Left lung (tissue), 10 donors: ENCODE measurements around the gene RALGPS1. TPM values are rescaled to one million over a fixed set of nuclear protein-coding genes. Genes with fewer than 3 reads are reported as not detected.
A peak's percentile ranks its signal among the peaks of the same experiment; 100 is the strongest.

ENCODE experiments used
- ATAC-seq: fragments of 200-7000 bp; cut with Tn5 transposase; one replicate; pipeline ENCODE4 v1.9.1; 2020; ENCODE audit warnings: moderate library complexity
- DNase-seq, 4 donors: peaks; one replicate each; pipeline ENCODE4 v3.0.0-alpha.2; 2013 to 2020
- H3K27ac ChIP-seq, 2 donors: fragments of 200-600 bp; sonication (generic) in 1 of 2; one replicate each; pipeline versions ENCODE4 v1.5.0 to v1.8.0; 2020 to 2021
- H3K27me3 ChIP-seq, 2 donors: fragments of 200-600 bp; sonication (generic) in 1 of 2; one replicate each; pipeline versions ENCODE4 v1.5.0 to v1.8.0; 2020 to 2021
- H3K36me3 ChIP-seq, 2 donors: fragments of 200-600 bp; sonication (generic) in 1 of 2; one replicate each; pipeline versions ENCODE4 v1.5.0 to v1.8.0; 2020 to 2021
- H3K4me1 ChIP-seq, 2 donors: fragments of 200-600 bp; one replicate each; pipeline ENCODE4 v1.8.0; 2021
- H3K4me3 ChIP-seq, 2 donors: fragments of 200-600 bp; sonication (generic) in 1 of 2; one replicate each; pipeline versions ENCODE4 v1.5.0 to v1.8.0; 2020 to 2021; ENCODE audit warnings: mild to moderate bottlenecking in 1 of 2
- H3K9me3 ChIP-seq, 2 donors: fragments of 200-600 bp; sonication (generic) in 1 of 2; one replicate each; pipeline versions ENCODE4 v1.5.0 to v1.8.0; 2020 to 2021
- CTCF ChIP-seq, 2 donors: fragments of 200-600 bp; sonication (generic) in 1 of 2; IDR thresholded peaks; one replicate each; pipeline versions ENCODE4 v1.5.0 to v1.8.0; 2021; ENCODE audit warnings: antibody characterized with exemption in 2 of 2
- intact Hi-C, 2 donors: fragments of 100-400 bp; cut with DNase I; formaldehyde crosslinking; loops; one replicate each; pipeline versions ENCODE4 v1.11.2 to v1.14.2; 2022
- polyA plus RNA-seq, 6 donors: library from polyadenylated mRNA; unstranded; fragments of 120-200 nt; gene quantifications; one replicate each; pipeline ENCODE4 v1.2.1, GENCODE V29; 2013; ENCODE audit not compliant: insufficient read length in 6 of 6
- total RNA-seq, 2 donors: library from RNA; stranded (reverse); fragmentation: NEBNext Ultra II Directional; extraction: Animal tissue kit (Norgen Biotek cat#: 25700); gene quantifications; one replicate each; pipeline ENCODE4 v1.2.1, GENCODE V29; 2021
- donor health status: DM: no; HTN: yes; CAD: no.
- donor health status: DM: no; HTN: no; CAD: no.

Gene RALGPS1
- total and polyA plus RNA-seq, 8 donors: 11.9 to 27.6 (median 21.5) TPM

DNA sequence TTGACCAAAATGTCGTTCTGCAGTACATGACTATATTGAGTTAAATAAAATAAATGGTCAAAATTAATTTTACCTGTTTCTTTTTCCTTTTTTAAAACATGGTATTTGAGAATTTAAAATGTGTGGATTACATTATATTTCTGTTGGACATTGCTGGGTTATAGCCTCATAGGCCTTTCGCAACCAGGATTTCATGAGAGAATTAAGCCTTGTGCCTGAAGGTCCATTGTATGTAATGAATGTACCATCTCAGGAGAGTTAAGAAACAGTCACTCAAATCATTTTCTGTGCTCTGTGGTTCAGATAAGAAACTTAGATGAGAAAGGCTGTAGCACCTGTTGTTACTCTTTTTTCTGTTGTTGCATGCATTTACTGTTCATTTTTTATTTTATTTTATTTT, 104.4 kb downstream of the RALGPS1 start:
- ATAC-seq (no peak), DNase-seq (no peak)
- intact Hi-C loops: no loop called here
- no peaks in the 10 kb centered on the region for H3K27me3 ChIP-seq
- TF ChIP-seq CTCF (IDR thresholded peaks at IDR 0.05): no peak
- H3K4me3 ChIP-seq: no peak overlapping the region
- no peaks in the 10 kb centered on the region for H3K9me3 ChIP-seq
- H3K27ac ChIP-seq: no peak overlapping the region
- peaks cover 0 to 11% of the 10 kb centered on the region in 2 donors for H3K4me1 ChIP-seq
- H3K36me3 ChIP-seq: no peaks in the 10 kb centered on the region

GRCh38 chr9:127020036-127020801, 105.6 kb downstream of the RALGPS1 start:
- intact Hi-C loops: no loop called here

GRCh38 chr9:127020802-127021078, 106.2 kb downstream of the RALGPS1 start:
- no peaks in the 10 kb centered on the region for H3K27me3 ChIP-seq
- intact Hi-C loops: no loop called here
- no peak overlapping the region for H3K27ac ChIP-seq
- TF ChIP-seq CTCF (IDR thresholded peaks at IDR 0.05): no peak
- H3K36me3 ChIP-seq: no peaks in the 10 kb centered on the region
- peaks cover 0 to 11% of the 10 kb centered on the region in 2 donors for H3K4me1 ChIP-seq
- H3K4me3 ChIP-seq: no peak overlapping the region
- no peak for DNase-seq
- H3K9me3 ChIP-seq: no peaks in the 10 kb centered on the region
- ATAC-seq: no peak

More at GRCh38 chr9:127020036-127020801, 105.6 kb downstream of the RALGPS1 start:
- DNase-seq (no peak), ATAC-seq (no peak)
- Histone ChIP-seq H3K9me3 (no peaks in the 10 kb centered on the region), H3K4me3 (no peak overlapping the region), H3K4me1 (peaks cover 0 to 11% of the 10 kb centered on the region in 2 donors), H3K27ac (no peak overlapping the region), H3K27me3 (no peaks in the 10 kb centered on the region), H3K36me3 (no peaks in the 10 kb centered on the region)
- TF ChIP-seq CTCF (IDR thresholded peaks at IDR 0.05): no peak

GRCh38 chr9:127021664-127022363, 107.2 kb downstream of the RALGPS1 start:
- no peaks in the 10 kb centered on the region for H3K27me3 ChIP-seq
- TF ChIP-seq CTCF (IDR thresholded peaks at IDR 0.05): no peak
- intact Hi-C loops: no loop called here
- H3K27ac ChIP-seq: peak overlapping the region; percentile 35 to 58
- H3K4me1 ChIP-seq: peaks cover 0 to 11% of the 10 kb centered on the region in 2 donors
- no peaks in the 10 kb centered on the region for H3K9me3 ChIP-seq
- DNase-seq (peak in 3 of 4 donors; percentile 78 to 96 (median 90)), ATAC-seq (peak; percentile 86)
- no peaks in the 10 kb centered on the region for H3K36me3 ChIP-seq
- no peak overlapping the region for H3K4me3 ChIP-seq

- TF ChIP-seq CTCF (IDR thresholded peaks at IDR 0.05): no peak
- Histone ChIP-seq H3K27me3 (no peaks in the 10 kb centered on the region), H3K9me3 (no peaks in the 10 kb centered on the region), H3K4me3 (no peak overlapping the region), H3K36me3 (no peaks in the 10 kb centered on the region), H3K27ac (peak overlapping the region; percentile 6 to 35), H3K4me1 (peaks cover 0 to 11% of the 10 kb centered on the region in 2 donors)
- intact Hi-C loops: no loop called here
- DNase-seq: no peak
- ATAC-seq: no peak
Observed at GRCh38 chr9:127022913-127023660, 108.5 kb downstream of the RALGPS1 start.
